ENCODE results near the gene RBL2.
"Not testable (repeated sequence)": the region's sequence is repeated elsewhere in the genome, so short reads cannot be mapped to it uniquely, and the experiment has no call there.

RBL2 gene, protein sequence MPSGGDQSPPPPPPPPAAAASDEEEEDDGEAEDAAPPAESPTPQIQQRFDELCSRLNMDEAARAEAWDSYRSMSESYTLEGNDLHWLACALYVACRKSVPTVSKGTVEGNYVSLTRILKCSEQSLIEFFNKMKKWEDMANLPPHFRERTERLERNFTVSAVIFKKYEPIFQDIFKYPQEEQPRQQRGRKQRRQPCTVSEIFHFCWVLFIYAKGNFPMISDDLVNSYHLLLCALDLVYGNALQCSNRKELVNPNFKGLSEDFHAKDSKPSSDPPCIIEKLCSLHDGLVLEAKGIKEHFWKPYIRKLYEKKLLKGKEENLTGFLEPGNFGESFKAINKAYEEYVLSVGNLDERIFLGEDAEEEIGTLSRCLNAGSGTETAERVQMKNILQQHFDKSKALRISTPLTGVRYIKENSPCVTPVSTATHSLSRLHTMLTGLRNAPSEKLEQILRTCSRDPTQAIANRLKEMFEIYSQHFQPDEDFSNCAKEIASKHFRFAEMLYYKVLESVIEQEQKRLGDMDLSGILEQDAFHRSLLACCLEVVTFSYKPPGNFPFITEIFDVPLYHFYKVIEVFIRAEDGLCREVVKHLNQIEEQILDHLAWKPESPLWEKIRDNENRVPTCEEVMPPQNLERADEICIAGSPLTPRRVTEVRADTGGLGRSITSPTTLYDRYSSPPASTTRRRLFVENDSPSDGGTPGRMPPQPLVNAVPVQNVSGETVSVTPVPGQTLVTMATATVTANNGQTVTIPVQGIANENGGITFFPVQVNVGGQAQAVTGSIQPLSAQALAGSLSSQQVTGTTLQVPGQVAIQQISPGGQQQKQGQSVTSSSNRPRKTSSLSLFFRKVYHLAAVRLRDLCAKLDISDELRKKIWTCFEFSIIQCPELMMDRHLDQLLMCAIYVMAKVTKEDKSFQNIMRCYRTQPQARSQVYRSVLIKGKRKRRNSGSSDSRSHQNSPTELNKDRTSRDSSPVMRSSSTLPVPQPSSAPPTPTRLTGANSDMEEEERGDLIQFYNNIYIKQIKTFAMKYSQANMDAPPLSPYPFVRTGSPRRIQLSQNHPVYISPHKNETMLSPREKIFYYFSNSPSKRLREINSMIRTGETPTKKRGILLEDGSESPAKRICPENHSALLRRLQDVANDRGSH

DNA sequence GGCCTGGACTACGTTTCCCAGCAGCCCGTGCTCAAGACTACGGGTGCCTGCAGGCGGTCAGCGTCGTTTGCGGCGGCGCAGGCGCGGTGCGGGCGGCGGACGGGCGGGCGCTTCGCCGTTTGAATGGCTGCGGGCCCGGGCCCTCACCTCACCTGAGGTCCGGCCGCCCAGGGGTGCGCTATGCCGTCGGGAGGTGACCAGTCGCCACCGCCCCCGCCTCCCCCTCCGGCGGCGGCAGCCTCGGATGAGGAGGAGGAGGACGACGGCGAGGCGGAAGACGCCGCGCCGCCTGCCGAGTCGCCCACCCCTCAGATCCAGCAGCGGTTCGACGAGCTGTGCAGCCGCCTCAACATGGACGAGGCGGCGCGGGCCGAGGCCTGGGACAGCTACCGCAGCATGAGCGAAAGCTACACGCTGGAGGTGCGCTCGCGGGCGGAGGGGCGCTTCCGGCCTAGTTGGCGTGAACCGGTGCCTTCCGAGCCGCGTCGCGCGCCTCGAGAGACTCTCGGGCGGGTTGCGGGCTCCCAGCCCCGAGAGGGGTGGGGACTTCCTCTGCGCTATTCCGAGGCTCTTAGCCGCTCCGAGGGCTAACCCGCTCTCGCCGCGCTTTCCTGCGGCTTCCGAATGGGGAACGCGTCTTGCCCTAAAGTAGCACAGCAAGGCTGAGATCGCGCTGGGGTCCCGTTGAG, at the start of gene RBL2:
Gene RBL2 (plus strand): TSS at position 95 of the 689 bp plus-strand sequence. CDS start 86 bp downstream, at position 181.
- TF ChIP-seq, protein P1, sequence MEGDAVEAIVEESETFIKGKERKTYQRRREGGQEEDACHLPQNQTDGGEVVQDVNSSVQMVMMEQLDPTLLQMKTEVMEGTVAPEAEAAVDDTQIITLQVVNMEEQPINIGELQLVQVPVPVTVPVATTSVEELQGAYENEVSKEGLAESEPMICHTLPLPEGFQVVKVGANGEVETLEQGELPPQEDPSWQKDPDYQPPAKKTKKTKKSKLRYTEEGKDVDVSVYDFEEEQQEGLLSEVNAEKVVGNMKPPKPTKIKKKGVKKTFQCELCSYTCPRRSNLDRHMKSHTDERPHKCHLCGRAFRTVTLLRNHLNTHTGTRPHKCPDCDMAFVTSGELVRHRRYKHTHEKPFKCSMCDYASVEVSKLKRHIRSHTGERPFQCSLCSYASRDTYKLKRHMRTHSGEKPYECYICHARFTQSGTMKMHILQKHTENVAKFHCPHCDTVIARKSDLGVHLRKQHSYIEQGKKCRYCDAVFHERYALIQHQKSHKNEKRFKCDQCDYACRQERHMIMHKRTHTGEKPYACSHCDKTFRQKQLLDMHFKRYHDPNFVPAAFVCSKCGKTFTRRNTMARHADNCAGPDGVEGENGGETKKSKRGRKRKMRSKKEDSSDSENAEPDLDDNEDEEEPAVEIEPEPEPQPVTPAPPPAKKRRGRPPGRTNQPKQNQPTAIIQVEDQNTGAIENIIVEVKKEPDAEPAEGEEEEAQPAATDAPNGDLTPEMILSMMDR (IDR thresholded peaks at IDR 0.05): no peak
- H3K27ac ChIP-seq: peak within 1 kb of the TSS; percentile 85

DNA sequence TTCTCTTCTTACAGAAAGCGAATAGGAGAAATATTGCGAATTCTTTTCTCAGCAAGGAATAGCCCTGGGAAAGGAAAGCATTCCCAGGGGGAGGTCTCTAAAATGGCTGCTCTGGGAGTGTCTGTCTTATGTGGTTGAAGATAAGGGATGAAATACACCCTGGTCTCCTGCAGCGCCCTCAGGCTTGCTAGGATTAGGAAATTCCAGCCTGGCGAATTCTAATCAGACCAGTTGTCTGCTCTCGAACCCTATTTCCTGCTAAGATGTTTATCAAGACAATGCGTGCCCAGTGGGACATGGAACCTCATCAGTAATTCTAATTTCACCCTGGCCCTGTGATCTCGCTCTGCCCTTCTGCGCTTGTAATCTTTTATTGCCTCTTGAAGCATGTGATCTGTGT, 49.7 kb upstream of the RBL2 start:
- H3K27ac ChIP-seq: not testable (repeated sequence)

DNA sequence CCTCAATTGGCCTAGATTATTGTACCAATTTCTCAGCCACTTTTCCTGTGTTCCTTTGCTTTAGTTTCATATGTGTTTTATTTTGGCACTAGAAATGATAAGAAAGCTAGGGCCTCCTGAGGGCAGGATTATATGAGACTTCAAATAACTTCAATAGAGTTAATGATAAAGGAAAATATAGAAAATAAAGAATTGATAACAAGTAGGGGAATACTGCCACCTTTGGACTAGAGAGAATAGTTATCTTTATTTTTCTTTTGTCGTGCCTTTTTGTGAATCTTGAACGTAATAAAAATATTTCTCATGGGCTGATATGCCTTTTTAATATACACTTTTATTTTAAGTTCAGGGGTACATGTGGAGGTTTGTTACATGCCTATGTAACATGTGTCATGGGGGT, 29.3 kb upstream of the RBL2 start:
- H3K27ac ChIP-seq: no peak overlapping the region
- TF ChIP-seq, protein P1 (IDR thresholded peaks at IDR 0.05): no peak
- TF ChIP-seq ZFX (IDR thresholded peaks at IDR 0.05; ENCODE audit: borderline replicate concordance): no peak

DNA sequence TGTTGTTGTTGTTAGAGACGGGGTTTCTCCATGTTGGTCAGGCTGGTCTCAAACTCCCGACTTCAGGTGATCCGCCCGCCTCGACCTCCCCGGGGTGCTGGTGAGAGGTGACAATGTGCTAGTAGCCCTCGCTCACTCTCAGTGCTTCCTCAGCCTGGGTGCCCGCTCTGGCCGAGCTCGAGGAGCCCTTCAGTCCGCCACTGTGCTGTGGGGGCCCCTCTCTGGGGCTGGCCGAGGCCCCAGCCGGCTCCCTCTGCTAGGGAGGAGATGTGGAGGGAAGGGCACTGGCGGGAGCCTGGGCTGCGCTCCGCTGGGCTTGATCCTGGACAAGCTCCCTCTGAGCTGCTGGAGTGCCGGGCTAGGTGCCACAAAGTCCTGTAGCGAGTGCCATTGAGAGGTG, 21.7 kb upstream of the RBL2 start:
- TF ChIP-seq, protein P1 (IDR thresholded peaks at IDR 0.05): no peak
- TF ChIP-seq ZFX (IDR thresholded peaks at IDR 0.05; ENCODE audit: borderline replicate concordance): no peak

DNA sequence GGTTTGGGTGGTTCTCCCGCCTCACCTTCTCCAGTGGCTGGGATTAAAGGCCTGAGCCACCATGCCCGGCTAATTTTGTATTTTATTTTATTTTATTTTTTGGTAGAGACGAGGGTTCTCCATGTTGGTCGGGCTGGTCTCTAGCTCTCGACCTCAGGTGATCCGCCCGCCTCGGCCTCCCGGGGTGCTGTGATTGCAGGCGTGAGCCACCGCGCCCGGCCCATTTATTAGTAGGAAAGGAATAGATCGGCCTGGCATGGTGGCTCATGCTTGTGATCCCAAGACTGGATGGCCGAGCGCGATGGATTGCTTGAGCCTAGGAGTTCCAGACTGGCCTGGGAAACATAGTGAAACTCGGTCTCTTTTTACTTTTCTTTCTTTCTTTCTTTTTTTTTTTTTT, 20.4 kb upstream of the RBL2 start:
- H3K27ac ChIP-seq: no peak overlapping the region
- TF ChIP-seq, protein P1 (IDR thresholded peaks at IDR 0.05): no peak
- no peak for TF ChIP-seq ZFX (IDR thresholded peaks at IDR 0.05; ENCODE audit: borderline replicate concordance)

More for the DNA sequence above, 21.7 kb upstream of the RBL2 start:
- H3K27ac ChIP-seq: no peak overlapping the region

DNA sequence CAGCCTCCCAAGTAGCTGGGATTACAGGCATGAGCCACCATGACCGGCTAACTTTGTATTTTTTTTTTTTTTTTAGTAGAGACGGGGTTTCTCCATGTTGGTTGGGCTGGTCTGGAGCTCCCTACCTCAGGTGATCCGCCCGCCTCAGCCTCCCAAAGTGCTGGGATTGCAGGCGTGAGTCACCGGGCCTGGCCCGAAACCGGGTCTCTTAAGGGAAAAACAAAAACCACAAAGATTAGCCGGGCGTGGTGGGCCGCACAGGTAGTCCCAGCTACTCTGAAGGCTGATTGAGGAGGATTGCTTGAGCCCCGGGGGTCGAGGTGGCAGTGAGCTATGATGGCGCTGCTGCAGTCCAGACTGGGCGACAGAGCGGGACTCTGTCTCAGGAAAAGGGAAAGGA, 19.9 kb upstream of the RBL2 start:
- no peak for TF ChIP-seq ZFX (IDR thresholded peaks at IDR 0.05; ENCODE audit: borderline replicate concordance)
- no peak overlapping the region for H3K27ac ChIP-seq

DNA sequence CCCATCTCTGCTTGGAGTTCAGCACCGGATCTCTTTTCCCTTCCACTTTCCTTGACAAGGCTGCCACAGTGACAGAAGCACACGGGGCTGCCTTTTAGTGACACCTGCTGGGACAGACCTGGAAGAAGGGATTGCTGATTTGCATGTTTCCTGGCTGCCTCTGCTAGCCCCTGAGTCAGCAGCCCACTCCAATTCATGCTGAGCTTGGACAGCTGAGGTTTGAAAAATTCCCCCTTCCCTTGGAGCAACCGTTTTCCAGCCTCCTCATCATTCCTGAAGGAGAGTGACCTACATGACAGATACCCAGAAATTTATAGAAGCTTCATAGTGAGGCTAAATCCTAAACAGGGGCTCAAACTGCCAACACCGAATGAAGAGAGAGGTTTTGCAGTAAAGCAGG, 18.8 kb upstream of the RBL2 start:
- TF ChIP-seq, protein P1 (IDR thresholded peaks at IDR 0.05): 0 out of 2 replicates have a peak, but pooled peaks have one; percentile 16
- TF ChIP-seq ZFX (IDR thresholded peaks at IDR 0.05; ENCODE audit: borderline replicate concordance): no peak
- no peak overlapping the region for H3K27ac ChIP-seq
